Iris pigment epithelial cell (primary cell): Measurements from ENCODE around the gene PROS1.
A peak's percentile ranks its signal among the peaks of the same experiment; 100 is the strongest.
"Not testable (repeated sequence)": the region's sequence is repeated elsewhere in the genome, so short reads cannot be mapped to it uniquely, and the experiment has no call there.

Experiments
- DNase-seq: peaks from one replicate; pipeline ENCODE4 v3.0.0-alpha.2; 2011; ENCODE audit warnings: low read depth

Gene PROS1

GRCh38 chr3:93969443-93969842 is 4.3 kb downstream of the PROS1 start:
- peak; percentile 76 for DNase-seq

- not testable (repeated sequence) for DNase-seq
Observed at GRCh38 chr3:93965106-93965505, 8.6 kb downstream of the PROS1 start.

- no peak for DNase-seq
Observed at GRCh38 chr3:93962798-93963197, 10.9 kb downstream of the PROS1 start.

GRCh38 chr3:93961489-93961888 is 12.2 kb downstream of the PROS1 start:
- DNase-seq, result no peak

- no peak for DNase-seq
Observed at GRCh38 chr3:93961026-93961425, 12.7 kb downstream of the PROS1 start.

- not testable (repeated sequence) for DNase-seq
Observed at GRCh38 chr3:93949958-93950357, 23.7 kb downstream of the PROS1 start.

- DNase-seq, result not testable (repeated sequence)
Observed at GRCh38 chr3:93937485-93937884, 36.2 kb downstream of the PROS1 start.

GRCh38 chr3:93936549-93936948 is 37.1 kb downstream of the PROS1 start:
- no peak for DNase-seq

- no peak for DNase-seq
Observed at GRCh38 chr3:93934366-93935046, 39.2 kb downstream of the PROS1 start.

- DNase-seq, result no peak
Observed at GRCh38 chr3:93931597-93932229, 42.0 kb downstream of the PROS1 start.

GRCh38 chr3:93930041-93930440 is 43.7 kb downstream of the PROS1 start:
- no peak for DNase-seq

GRCh38 chr3:93926789-93927188 is 46.9 kb downstream of the PROS1 start:
- DNase-seq, result no peak

- DNase-seq, result no peak
Observed at GRCh38 chr3:93924491-93924890, 49.2 kb downstream of the PROS1 start.

GRCh38 chr3:93923006-93923405 is 50.7 kb downstream of the PROS1 start:
- no peak for DNase-seq

GRCh38 chr3:93917546-93918029 is 56.1 kb downstream of the PROS1 start:
- not testable (repeated sequence) for DNase-seq

- not testable (repeated sequence) for DNase-seq
Observed at GRCh38 chr3:93913623-93914022, 60.1 kb downstream of the PROS1 start.

- no peak for DNase-seq
Observed at GRCh38 chr3:93911206-93911605, 62.5 kb downstream of the PROS1 start.

- peak; percentile 19 for DNase-seq
Observed at GRCh38 chr3:93910097-93910496, 63.6 kb downstream of the PROS1 start.

- DNase-seq, result no peak
Observed at GRCh38 chr3:93907132-93907531, 66.6 kb downstream of the PROS1 start.

GRCh38 chr3:93906245-93906644 is 67.5 kb downstream of the PROS1 start:
- DNase-seq, result no peak

GRCh38 chr3:93904568-93904967 is 69.1 kb downstream of the PROS1 start:
- no peak for DNase-seq

GRCh38 chr3:93878250-93879017 is 95.3 kb downstream of the PROS1 start:
- DNase-seq, result peak; percentile 0

- DNase-seq, result not testable (repeated sequence)
Observed at GRCh38 chr3:93877427-93877826, 96.3 kb downstream of the PROS1 start.
